GM21576 (cell line): ENCODE results near the gene WFDC10B.
"Not testable (repeated sequence)": the region's sequence is repeated elsewhere in the genome, so short reads cannot be mapped to it uniquely, and the experiment has no call there.

Experiments
- ATAC-seq: cut with Tn5 transposase; IDR thresholded peaks from one replicate; pipeline ENCODE4 v1.9.1; 2021; ENCODE audit warnings: mild to moderate bottlenecking, moderate library complexity; ENCODE audit not compliant: unreplicated experiment

Gene WFDC10B

GRCh38 chr20:45649312-45649863, 55.4 kb downstream of the WFDC10B start:
- no peak for ATAC-seq

- no peak for ATAC-seq
Measured at GRCh38 chr20:45647441-45648050, 57.3 kb downstream of the WFDC10B start.

- ATAC-seq, result no peak
Measured at GRCh38 chr20:45646875-45647274, 57.9 kb downstream of the WFDC10B start.

GRCh38 chr20:45645869-45646268, 59.0 kb downstream of the WFDC10B start:
- ATAC-seq, result not testable (repeated sequence)

GRCh38 chr20:45641076-45641475, 63.7 kb downstream of the WFDC10B start:
- not testable (repeated sequence) for ATAC-seq

- no peak for ATAC-seq
Measured at GRCh38 chr20:45639687-45640086, 65.1 kb downstream of the WFDC10B start.

GRCh38 chr20:45636513-45636912, 68.3 kb downstream of the WFDC10B start:
- no peak for ATAC-seq
